Endometrial microvascular endothelial cells (primary cell): ENCODE data around the gene RALGAPB. TPM values are rescaled to one million over a fixed set of nuclear protein-coding genes. Genes with fewer than 3 reads are reported as not detected.
"Not testable (repeated sequence)": the region's sequence is repeated elsewhere in the genome, so short reads cannot be mapped to it uniquely, and the experiment has no call there.

ENCODE experiments used
- in situ Hi-C: cut with HindIII; loops from 2 replicates; pipeline ENCODE4 v1.10.0; 2017; ENCODE audit warnings: low sequenced_read_pairs, low pct_unique_long_range_greater_than_20kb; ENCODE audit errors: inconsistent ontology term
- total RNA-seq: library from RNA; depleted of rRNA; stranded (reverse); fragments of >200 nt; gene quantifications from one replicate; pipeline ENCODE4 v1.2.3, GENCODE V29; 2015; ENCODE audit errors: inconsistent ontology term

Gene RALGAPB
- total RNA-seq, 1 donor from 2014 or later: 24.3 TPM

- in situ Hi-C loops: no loop called here
These were observed 97.3 kb downstream of the RALGAPB start for GRCh38 chr20:38569747-38570525.

- in situ Hi-C loops: no loop called here
These were observed 100.8 kb downstream of the RALGAPB start for GRCh38 chr20:38573413-38573812.

GRCh38 chr20:38579219-38579910, 106.7 kb downstream of the RALGAPB start:
- in situ Hi-C loops: no loop called here

GRCh38 chr20:38579921-38580320, 107.3 kb downstream of the RALGAPB start:
- in situ Hi-C loops: no loop called here

GRCh38 chr20:38581013-38581412, 108.4 kb downstream of the RALGAPB start, which contains the start of gene ADIG:
TSS of gene ADIG (plus strand) at chr20:38581197. CDS start at chr20:38581251, 54 bp downstream.
- in situ Hi-C loops: no loop called here

GRCh38 chr20:38581830-38582358, 109.3 kb downstream of the RALGAPB start:
- in situ Hi-C loops: no loop called here

GRCh38 chr20:38583306-38583705, 110.7 kb downstream of the RALGAPB start:
- in situ Hi-C loops: no loop called here

GRCh38 chr20:38584099-38584763, 111.6 kb downstream of the RALGAPB start:
- in situ Hi-C loops: no loop called here

- in situ Hi-C loops: no loop called here
These were observed 112.9 kb downstream of the RALGAPB start for GRCh38 chr20:38585404-38586180.

- in situ Hi-C loops: no loop called here
These were observed 113.5 kb downstream of the RALGAPB start for GRCh38 chr20:38586181-38586525.

GRCh38 chr20:38588303-38588702, 115.7 kb downstream of the RALGAPB start:
- in situ Hi-C loops: no loop called here

- in situ Hi-C loops: no loop called here
These were observed 116.7 kb downstream of the RALGAPB start for GRCh38 chr20:38589351-38589750.

GRCh38 chr20:38589967-38590675, 117.5 kb downstream of the RALGAPB start:
- in situ Hi-C loops: no loop called here

GRCh38 chr20:38590676-38591473, 118.2 kb downstream of the RALGAPB start:
- in situ Hi-C loops: no loop called here

GRCh38 chr20:38591474-38592410, 119.1 kb downstream of the RALGAPB start:
- in situ Hi-C loops: no loop called here

GRCh38 chr20:38592411-38592790, 119.8 kb downstream of the RALGAPB start:
- in situ Hi-C loops: not testable (repeated sequence)

GRCh38 chr20:38594281-38594680, 121.6 kb downstream of the RALGAPB start:
- in situ Hi-C loops: not testable (repeated sequence)
